OCI-LY1 (cell line): ENCODE results near the gene CRTAC1.

ENCODE experiments used
- H2AFZ ChIP-seq: fragments of 200-600 bp; sonication (generic), shearing (Covaris generic); 2 replicates; pipeline ENCODE4 v1.6.0; 2014; ENCODE audit warnings: antibody characterized with exemption, mild to moderate bottlenecking, low read length
- H3F3A ChIP-seq: fragments of 200-600 bp; sonication (generic), shearing (Covaris generic); 2 replicates; pipeline ENCODE4 v1.6.0; 2014; ENCODE audit warnings: mild to moderate bottlenecking, antibody characterized with exemption, low read length, moderate library complexity; ENCODE audit not compliant: insufficient read depth
- H3K27ac ChIP-seq: fragments of 200-600 bp; sonication (generic); 2 replicates; pipeline ENCODE4 v1.5.1; 2014; ENCODE audit warnings: low read length, mixed run types, mild to moderate bottlenecking, low read depth; ENCODE audit not compliant: poor library complexity, severe bottlenecking
- H3K27me3 ChIP-seq: fragments of 200-600 bp; sonication (generic); 2 replicates; pipeline ENCODE4 v1.6.0; 2014; ENCODE audit warnings: antibody characterized with exemption, mild to moderate bottlenecking, low read length, moderate library complexity; ENCODE audit not compliant: insufficient read depth
- H3K36me3 ChIP-seq: fragments of 200-600 bp; sonication (generic); 2 replicates; pipeline ENCODE4 v1.6.1; 2014; ENCODE audit warnings: mild to moderate bottlenecking, antibody characterized with exemption, low read length, moderate library complexity, mixed read lengths; ENCODE audit not compliant: insufficient read depth
- H3K4me1 ChIP-seq: fragments of 200-600 bp; sonication (generic); 2 replicates; pipeline ENCODE4 v1.5.1; 2014; ENCODE audit warnings: mild to moderate bottlenecking, low read length, moderate library complexity; ENCODE audit not compliant: insufficient read depth, severe bottlenecking
- H3K4me2 ChIP-seq: fragments of 200-600 bp; sonication (generic), shearing (Covaris generic); 2 replicates; pipeline ENCODE4 v1.6.1; 2014; ENCODE audit warnings: low read length
- H3K4me3 ChIP-seq: fragments of 200-600 bp; sonication (generic); 2 replicates; pipeline ENCODE4 v1.5.1; 2014; ENCODE audit warnings: low read length, low read depth, mild to moderate bottlenecking, mixed read lengths; ENCODE audit not compliant: poor library complexity, severe bottlenecking
- H3K79me2 ChIP-seq: fragments of 200-600 bp; shearing (Covaris generic); 2 replicates; pipeline ENCODE4 v1.6.1; 2016; ENCODE audit warnings: mixed run types, low read length, mixed read lengths; ENCODE audit not compliant: insufficient read depth
- H3K9ac ChIP-seq: fragments of 200-600 bp; sonication (generic), shearing (Covaris generic); 2 replicates; pipeline ENCODE4 v1.6.1; 2014; ENCODE audit warnings: mild to moderate bottlenecking, low read length, mixed read lengths
- H3K9me2 ChIP-seq: fragments of 200-600 bp; sonication (generic), shearing (Covaris generic); 2 replicates; pipeline ENCODE4 v1.6.1; 2014; ENCODE audit warnings: low read depth, mild to moderate bottlenecking, low read length, mixed read lengths
- H3K9me3 ChIP-seq: fragments of 200-600 bp; shearing (Covaris generic); 2 replicates; pipeline ENCODE4 v1.6.1; 2014; ENCODE audit warnings: low read length, mixed read lengths
- H4K20me1 ChIP-seq: fragments of 200-600 bp; sonication (generic), shearing (Covaris generic); 2 replicates; pipeline ENCODE4 v1.6.0; 2016; ENCODE audit warnings: mild to moderate bottlenecking, low read length; ENCODE audit not compliant: insufficient read depth
- CTCF ChIP-seq: fragments of 200-600 bp; sonication (generic), shearing (Covaris generic); IDR thresholded peaks from 2 replicates; pipeline ENCODE4 v1.5.1; 2017; ENCODE audit warnings: mild to moderate bottlenecking, antibody characterized with exemption, low read length, moderate library complexity, mixed read lengths
- EZH2 ChIP-seq: fragments of 200-600 bp; sonication (generic), shearing (Covaris generic); IDR thresholded peaks from 2 replicates; pipeline ENCODE4 v1.8.0; 2017; ENCODE audit warnings: borderline replicate concordance, mixed run types, mild to moderate bottlenecking, antibody characterized with exemption, low read length, moderate library complexity, mixed read lengths

The CRTAC1 gene

GRCh38 chr10:97925308-97925938 is 105.0 kb downstream of the CRTAC1 start:
- Histone ChIP-seq H3K4me3 (no peak overlapping the region), H3K9ac (no peak overlapping the region), H3K36me3 (no peaks in the 10 kb centered on the region), H3K4me1 (no peaks in the 10 kb centered on the region), H3K4me2 (no peak overlapping the region), H4K20me1 (no peaks in the 10 kb centered on the region), H3K9me2 (no peaks in the 10 kb centered on the region), H3K27me3 (no peaks in the 10 kb centered on the region), H3K79me2 (no peaks in the 10 kb centered on the region), H2AFZ (no peak overlapping the region), H3F3A (no peaks in the 10 kb centered on the region), H3K27ac (no peak overlapping the region), H3K9me3 (no peaks in the 10 kb centered on the region)
- TF ChIP-seq CTCF (no peak), EZH2 (no peak)

- no peak overlapping the region for H3K27ac ChIP-seq
- no peaks in the 10 kb centered on the region for H3K36me3 ChIP-seq
- no peak overlapping the region for H3K9ac ChIP-seq
- no peaks in the 10 kb centered on the region for H4K20me1 ChIP-seq
- H3K79me2 ChIP-seq, result no peaks in the 10 kb centered on the region
- TF ChIP-seq EZH2 (no peak), CTCF (no peak)
- H3K4me2 ChIP-seq, result no peak overlapping the region
- H3K4me3 ChIP-seq, result no peak overlapping the region
- H3K27me3 ChIP-seq, result no peaks in the 10 kb centered on the region
- no peak overlapping the region for H2AFZ ChIP-seq
- no peaks in the 10 kb centered on the region for H3F3A ChIP-seq
- H3K4me1 ChIP-seq, result no peaks in the 10 kb centered on the region
- H3K9me3 ChIP-seq, result no peaks in the 10 kb centered on the region
- no peaks in the 10 kb centered on the region for H3K9me2 ChIP-seq
Measured at GRCh38 chr10:97924678-97925077, 105.7 kb downstream of the CRTAC1 start.

GRCh38 chr10:97923476-97923875 is 106.9 kb downstream of the CRTAC1 start:
- Histone ChIP-seq H3K27me3 (no peaks in the 10 kb centered on the region), H3K79me2 (no peaks in the 10 kb centered on the region), H2AFZ (no peak overlapping the region), H3K9me3 (no peaks in the 10 kb centered on the region), H3K9me2 (no peaks in the 10 kb centered on the region), H3K4me1 (no peaks in the 10 kb centered on the region), H4K20me1 (no peaks in the 10 kb centered on the region), H3K9ac (no peak overlapping the region), H3K36me3 (no peaks in the 10 kb centered on the region), H3K4me2 (no peak overlapping the region), H3F3A (no peaks in the 10 kb centered on the region), H3K27ac (no peak overlapping the region), H3K4me3 (no peak overlapping the region)
- no peak for TF ChIP-seq CTCF
- no peak for TF ChIP-seq EZH2
